A375 (cell line): Measurements from ENCODE around the gene PCYT2. TPM values are rescaled to one million over a fixed set of nuclear protein-coding genes. Genes with fewer than 3 reads are reported as not detected.

Experiments used
- total RNA-seq: library from RNA; depleted of rRNA; stranded (reverse); fragments of >200 nt; shearing (Covaris generic); gene quantifications from 2 replicates; pipeline ENCODE4 v1.2.3, GENCODE V29; 2014; rRNA removed

PCYT2 gene
- 27.0 and 32.0 TPM in 2 replicates for total RNA-seq

GRCh38 chr17:81911277-81911961, at the start of gene PCYT2:
PCYT2 (minus strand) TSS chr17:81911399; CDS start chr17:81911355, 44 bp downstream.

GRCh38 chr17:81947189-81947588, 36.0 kb upstream of the PCYT2 start, which contains the start of gene MYADML2:
MYADML2 (minus strand) TSS chr17:81947233; CDS start chr17:81941741, 5,492 bp downstream.

GRCh38 chr17:81927653-81928543, 16.7 kb upstream of the PCYT2 start, which contains the start of gene MAFG:
MAFG (minus strand) TSS chr17:81927735; CDS start chr17:81923185, 4,550 bp downstream.

GRCh38 chr17:81917565-81918332, 6.5 kb upstream of the PCYT2 start, which contains the start of gene SIRT7:
SIRT7 (minus strand) TSS chr17:81918176; CDS start chr17:81918131, 45 bp downstream.

GRCh38 chr17:81902023-81902652, 9.1 kb downstream of the PCYT2 start, which contains the start of gene NPB:
NPB (plus strand) TSS chr17:81902238; CDS start chr17:81902278, 40 bp downstream.

GRCh38 chr17:81870981-81871386, 40.2 kb downstream of the PCYT2 start, which contains the start of gene ARHGDIA:
ARHGDIA (minus strand) TSS chr17:81871337; CDS start chr17:81869930, 1,407 bp downstream.

GRCh38 chr17:81859906-81860755, 51.1 kb downstream of the PCYT2 start, which contains the start of gene P4HB:
P4HB (minus strand) TSS chr17:81860535; CDS start chr17:81860471, 64 bp downstream.

Other genes starting within 250 kb of the PCYT2 start
- 93.6 and 127 TPM in 2 replicates for gene OXLD1, start 244.8 kb downstream of the PCYT2 start, total RNA-seq
- gene CCDC137, start 244.7 kb downstream of the PCYT2 start, total RNA-seq = 56.2 and 57.7 TPM in 2 replicates
- gene ARL16, start 227.6 kb downstream of the PCYT2 start, total RNA-seq = 47.6 and 51.0 TPM in 2 replicates
- gene HGS, start 227.4 kb downstream of the PCYT2 start, total RNA-seq = 159 and 172 TPM in 2 replicates
- 42.8 and 60.5 TPM in 2 replicates for gene MRPL12, start 208.0 kb downstream of the PCYT2 start, total RNA-seq
- 55.5 and 62.1 TPM in 2 replicates for gene SLC25A10, start 199.1 kb downstream of the PCYT2 start, total RNA-seq
- gene GCGR, start 107.2 kb downstream of the PCYT2 start, total RNA-seq = not detected in 2 replicates
- 73.0 and 96.0 TPM in 2 replicates for gene MCRIP1, start 78.1 kb downstream of the PCYT2 start, total RNA-seq
- 0.61 TPM in 1 of 2 replicates, not detected in the other for gene PPP1R27, start 76.3 kb downstream of the PCYT2 start, total RNA-seq
- 716 and 811 TPM in 2 replicates for gene P4HB, start 50.9 kb downstream of the PCYT2 start, total RNA-seq
- 229 and 255 TPM in 2 replicates for gene ARHGDIA, start 40.1 kb downstream of the PCYT2 start, total RNA-seq
- 423 and 436 TPM in 2 replicates for gene ALYREF, start 19.8 kb downstream of the PCYT2 start, total RNA-seq
- 135 and 136 TPM in 2 replicates for gene ANAPC11, start 19.7 kb downstream of the PCYT2 start, total RNA-seq
- gene NPB, start 9.2 kb downstream of the PCYT2 start, total RNA-seq = 0.11 and 0.24 TPM in 2 replicates
- gene SIRT7, start 6.8 kb upstream of the PCYT2 start, total RNA-seq = 31.6 and 35.1 TPM in 2 replicates
- 23.1 and 24.7 TPM in 2 replicates for gene MAFG, start 16.3 kb upstream of the PCYT2 start, total RNA-seq
- 190 and 198 TPM in 2 replicates for gene PYCR1, start 25.9 kb upstream of the PCYT2 start, total RNA-seq
- not detected in 2 replicates for gene MYADML2, start 35.8 kb upstream of the PCYT2 start, total RNA-seq
- gene NOTUM, start 49.8 kb upstream of the PCYT2 start, total RNA-seq = 0.11 TPM in 1 of 2 replicates, not detected in the other
- gene ASPSCR1, start 66.2 kb upstream of the PCYT2 start, total RNA-seq = 43.4 and 50.5 TPM in 2 replicates
- 81.1 and 86.3 TPM in 2 replicates for gene CENPX, start 111.5 kb upstream of the PCYT2 start, total RNA-seq
- 17.9 and 20.5 TPM in 2 replicates for gene LRRC45, start 111.9 kb upstream of the PCYT2 start, total RNA-seq
- gene RAC3, start 120.3 kb upstream of the PCYT2 start, total RNA-seq = 15.0 and 18.4 TPM in 2 replicates
- gene DCXR, start 126.3 kb upstream of the PCYT2 start, total RNA-seq = 74.0 and 86.0 TPM in 2 replicates
- 29.9 and 33.5 TPM in 2 replicates for gene RFNG, start 140.4 kb upstream of the PCYT2 start, total RNA-seq
- 204 and 210 TPM in 2 replicates for gene GPS1, start 140.5 kb upstream of the PCYT2 start, total RNA-seq
- 127 and 134 TPM in 2 replicates for gene DUS1L, start 154.4 kb upstream of the PCYT2 start, total RNA-seq
- gene FASN, start 186.8 kb upstream of the PCYT2 start, total RNA-seq = 246 and 260 TPM in 2 replicates